Neural progenitor cell (in vitro differentiated cells): Measurements from ENCODE around the gene FAM217A. TPM values are rescaled to one million over a fixed set of nuclear protein-coding genes. Genes with fewer than 3 reads are reported as not detected.

Experiments used
- DNase-seq: peaks from one replicate; pipeline ENCODE4 v3.0.0-alpha.2; 2016; ENCODE audit warnings: low spot score
- H2AFZ ChIP-seq: fragments of 200-600 bp; sonication (generic); replicated peaks from 2 replicates; pipeline ENCODE4 v1.6.1; 2016; ENCODE audit warnings: antibody characterized with exemption
- H3F3A ChIP-seq: fragments of 200-600 bp; sonication (generic); 2 replicates; pipeline ENCODE4 v1.6.1; 2016; ENCODE audit warnings: antibody characterized with exemption, low read depth
- H3K27ac ChIP-seq: fragments of 200-600 bp; sonication (generic); 2 replicates; pipeline ENCODE4 v1.5.1; 2016; ENCODE audit warnings: mild to moderate bottlenecking
- H3K27me3 ChIP-seq: fragments of 200-600 bp; sonication (generic); 2 replicates; pipeline ENCODE4 v1.6.1; 2016; ENCODE audit warnings: mild to moderate bottlenecking, moderate library complexity
- H3K36me3 ChIP-seq: fragments of 200-600 bp; sonication (generic); 2 replicates; pipeline ENCODE4 v1.5.1; 2016
- H3K4me1 ChIP-seq: fragments of 200-600 bp; sonication (generic); 2 replicates; pipeline ENCODE4 v1.6.1; 2016; ENCODE audit warnings: mixed run types
- H3K4me2 ChIP-seq: fragments of 200-600 bp; sonication (generic); 2 replicates; pipeline ENCODE4 v1.6.1; 2016
- H3K4me3 ChIP-seq: fragments of 200-600 bp; sonication (generic); 2 replicates; pipeline ENCODE4 v1.5.1; 2016
- H3K79me2 ChIP-seq: fragments of 200-600 bp; sonication (generic); 2 replicates; pipeline ENCODE4 v1.6.1; 2016; ENCODE audit warnings: low read depth
- H3K9ac ChIP-seq: fragments of 200-600 bp; sonication (generic); 2 replicates; pipeline ENCODE4 v1.6.1; 2016
- H3K9me3 ChIP-seq: fragments of 200-600 bp; sonication (generic); 2 replicates; pipeline ENCODE4 v1.5.1; 2016; ENCODE audit warnings: low read depth
- H4K20me1 ChIP-seq: fragments of 200-600 bp; sonication (generic); 2 replicates; pipeline ENCODE4 v1.6.1; 2016; ENCODE audit warnings: low read depth
- H3K27ac Mint-ChIP-seq: 3 replicates; pipeline ENCODE4 v1.8.0; 2021; ENCODE audit warnings: mixed read lengths
- H3K27me3 Mint-ChIP-seq: 2 replicates; pipeline ENCODE4 v1.8.0; 2022; ENCODE audit warnings: low read depth, mild to moderate bottlenecking, inconsistent platforms, moderate library complexity, mixed read lengths; ENCODE audit not compliant: insufficient read depth
- H3K36me3 Mint-ChIP-seq: 3 replicates; pipeline ENCODE4 v1.8.0; 2021; ENCODE audit warnings: mixed read lengths
- H3K4me1 Mint-ChIP-seq: 3 replicates; pipeline ENCODE4 v1.8.0; 2021; ENCODE audit warnings: mixed read lengths
- H3K4me3 Mint-ChIP-seq: 3 replicates; pipeline ENCODE4 v1.8.0; 2021; ENCODE audit warnings: mild to moderate bottlenecking, moderate library complexity, mixed read lengths
- H3K9me3 Mint-ChIP-seq: 3 replicates; pipeline ENCODE4 v1.8.0; 2020; ENCODE audit warnings: mixed read lengths
- CTCF ChIP-seq: fragments of 200-600 bp; sonication (generic); IDR thresholded peaks from 2 replicates; pipeline ENCODE4 v1.5.1; 2017; ENCODE audit warnings: antibody characterized with exemption, mild to moderate bottlenecking
- EZH2 ChIP-seq: fragments of 200-600 bp; sonication (generic); IDR thresholded peaks from 2 replicates; pipeline ENCODE4 v1.6.1; 2017; ENCODE audit warnings: antibody characterized with exemption, mild to moderate bottlenecking, moderate library complexity
- EZH2phosphoT487 ChIP-seq: fragments of 200-600 bp; sonication (generic); IDR thresholded peaks from 2 replicates; pipeline ENCODE4 v1.6.1; 2017; ENCODE audit warnings: antibody characterized with exemption
- total RNA-seq: library from RNA; depleted of rRNA; stranded (reverse); fragments of >200 nt; gene quantifications from 2 replicates; pipeline ENCODE4 v1.2.3, GENCODE V29; 2015; ENCODE audit warnings: low replicate concordance

FAM217A gene
- total RNA-seq, 1 donor from 2014 or later, result not detected

DNA sequence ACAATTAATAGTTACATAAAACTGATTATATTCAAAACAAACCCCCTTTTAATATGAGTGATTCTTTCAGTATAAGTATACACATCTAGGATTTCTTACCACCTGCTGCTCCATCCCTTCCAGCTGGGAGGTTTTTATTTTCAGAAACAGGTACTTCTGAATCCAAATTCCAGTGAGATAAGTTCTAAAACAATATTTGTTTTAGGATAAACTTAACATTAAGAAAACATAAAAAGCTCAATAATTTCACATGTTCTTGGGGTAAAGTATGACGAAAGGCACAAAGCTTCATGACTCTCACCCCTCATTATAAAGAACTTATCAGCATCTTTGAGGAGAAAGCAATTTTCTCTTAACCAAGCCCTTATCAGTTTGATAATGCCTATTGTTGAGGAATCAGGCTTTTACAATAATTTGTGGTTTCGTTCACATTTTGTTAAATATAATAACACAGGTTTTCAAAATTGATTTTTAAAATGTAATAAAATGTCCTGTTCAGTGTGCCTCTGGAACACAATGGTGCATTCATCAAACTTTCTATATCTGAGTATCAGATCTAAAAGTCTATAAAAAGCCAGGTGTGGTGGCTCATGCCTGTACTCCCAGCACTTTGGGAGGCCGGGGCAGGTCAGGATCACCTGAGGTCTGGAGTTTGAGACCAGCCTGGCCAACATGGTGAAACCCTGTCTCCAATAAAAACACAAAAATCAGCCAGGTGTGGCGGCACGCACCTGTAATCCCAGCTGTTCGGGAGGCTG, 4.3 kb downstream of the FAM217A start:
- no peak overlapping the region for H3K4me3 Mint-ChIP-seq
- no peaks in the 10 kb centered on the region for H3F3A ChIP-seq
- no peak overlapping the region for H3K4me2 ChIP-seq
- H3K27ac ChIP-seq, result no peak overlapping the region
- no peaks in the 10 kb centered on the region for H3K9me3 ChIP-seq
- peaks cover 2% of the 10 kb centered on the region for H3K27me3 Mint-ChIP-seq
- no peak overlapping the region for H2AFZ ChIP-seq
- no peaks in the 10 kb centered on the region for H3K27me3 ChIP-seq
- TF ChIP-seq CTCF (no peak), EZH2 (no peak), EZH2phosphoT487 (no peak)
- no peaks in the 10 kb centered on the region for H4K20me1 ChIP-seq
- H3K36me3 ChIP-seq, result no peaks in the 10 kb centered on the region
- no peaks in the 10 kb centered on the region for H3K36me3 Mint-ChIP-seq
- H3K9me3 Mint-ChIP-seq, result peaks cover 4% of the 10 kb centered on the region
- H3K4me1 Mint-ChIP-seq, result no peaks in the 10 kb centered on the region
- no peak overlapping the region for H3K9ac ChIP-seq
- H3K27ac Mint-ChIP-seq, result no peak overlapping the region
- H3K79me2 ChIP-seq, result no peaks in the 10 kb centered on the region
- no peak overlapping the region for H3K4me3 ChIP-seq
- H3K4me1 ChIP-seq, result no peaks in the 10 kb centered on the region
- DNase-seq, result no peak

DNA sequence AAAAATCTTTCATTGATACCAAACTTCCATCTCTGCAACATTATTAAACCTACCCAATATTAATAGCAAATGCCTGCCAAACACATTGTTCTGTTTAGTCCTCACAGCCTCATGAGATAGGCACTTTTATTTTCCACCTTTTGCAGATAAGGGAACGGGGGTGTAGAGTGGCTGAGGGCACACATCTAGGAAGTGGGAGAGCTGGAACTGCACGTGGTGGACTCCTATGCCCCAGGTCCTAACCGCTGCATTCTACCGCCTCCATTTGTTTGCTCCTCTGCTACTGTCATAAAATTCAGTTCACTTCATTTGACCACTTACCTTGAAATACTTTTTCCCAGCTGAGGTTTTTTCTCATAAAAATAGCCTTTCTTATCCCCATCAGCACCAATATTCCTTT, 7.6 kb downstream of the FAM217A start:
- H3K27me3 ChIP-seq, result no peaks in the 10 kb centered on the region
- H3K27ac ChIP-seq, result no peak overlapping the region
- no peaks in the 10 kb centered on the region for H3K36me3 Mint-ChIP-seq
- H3K4me1 ChIP-seq, result no peaks in the 10 kb centered on the region
- no peak overlapping the region for H3K9ac ChIP-seq
- H3K36me3 ChIP-seq, result no peaks in the 10 kb centered on the region
- no peaks in the 10 kb centered on the region for H3K79me2 ChIP-seq
- peaks cover 8% of the 10 kb centered on the region for H3F3A ChIP-seq
- no peak overlapping the region for H3K27ac Mint-ChIP-seq
- no peaks in the 10 kb centered on the region for H3K9me3 Mint-ChIP-seq
- no peak overlapping the region for H2AFZ ChIP-seq
- H3K4me3 ChIP-seq, result no peak overlapping the region
- no peaks in the 10 kb centered on the region for H4K20me1 ChIP-seq
- TF ChIP-seq CTCF, result no peak
- no peak for TF ChIP-seq EZH2phosphoT487
- TF ChIP-seq EZH2, result no peak
- no peaks in the 10 kb centered on the region for H3K9me3 ChIP-seq
- no peak overlapping the region for H3K4me3 Mint-ChIP-seq
- DNase-seq, result no peak
- no peaks in the 10 kb centered on the region for H3K27me3 Mint-ChIP-seq
- H3K4me2 ChIP-seq, result no peak overlapping the region
- H3K4me1 Mint-ChIP-seq, result no peaks in the 10 kb centered on the region

DNA sequence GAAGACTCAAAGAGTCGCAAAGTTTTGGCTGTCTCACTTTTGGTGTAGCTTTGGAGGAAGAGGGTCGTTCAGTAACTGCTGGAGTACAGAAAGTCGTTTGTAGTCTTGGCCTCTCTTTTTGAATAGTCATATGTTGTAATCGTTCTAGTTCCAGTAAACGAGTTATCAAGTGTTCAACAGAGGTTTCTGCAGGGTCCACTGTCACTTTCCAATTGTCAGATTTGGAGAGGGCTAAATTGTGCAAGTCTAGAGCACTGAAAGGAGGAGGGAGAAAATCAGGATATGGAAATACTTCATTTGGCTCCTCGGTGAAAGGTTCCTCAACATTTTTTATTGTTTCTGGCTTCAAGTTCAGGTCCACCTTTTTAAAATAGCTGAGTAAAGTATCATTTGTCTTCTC, 9.7 kb downstream of the FAM217A start:
- no peaks in the 10 kb centered on the region for H3K9me3 ChIP-seq
- no peak for DNase-seq
- Mint-ChIP-seq H3K4me1 (no peaks in the 10 kb centered on the region), H3K27ac (no peak overlapping the region), H3K4me3 (no peak overlapping the region), H3K36me3 (peaks cover 7% of the 10 kb centered on the region), H3K27me3 (peaks cover 3% of the 10 kb centered on the region), H3K9me3 (no peaks in the 10 kb centered on the region)
- TF ChIP-seq EZH2 (no peak), EZH2phosphoT487 (no peak), CTCF (no peak)
- H3K36me3 ChIP-seq, result peaks cover 4% of the 10 kb centered on the region
- H4K20me1 ChIP-seq, result no peaks in the 10 kb centered on the region
- no peak overlapping the region for H3K4me2 ChIP-seq
- no peak overlapping the region for H3K9ac ChIP-seq
- H2AFZ ChIP-seq, result no peak overlapping the region
- H3F3A ChIP-seq, result peaks cover 11% of the 10 kb centered on the region
- H3K27me3 ChIP-seq, result no peaks in the 10 kb centered on the region
- H3K27ac ChIP-seq, result no peak overlapping the region
- H3K4me3 ChIP-seq, result no peak overlapping the region
- no peaks in the 10 kb centered on the region for H3K4me1 ChIP-seq
- no peaks in the 10 kb centered on the region for H3K79me2 ChIP-seq
